Panc1 (cell line): ENCODE data around the gene KAT6B. TPM values are rescaled to one million over a fixed set of nuclear protein-coding genes. Genes with fewer than 3 reads are reported as not detected.
A peak's percentile ranks its signal among the peaks of the same experiment; 100 is the strongest.

ENCODE experiments used
- ATAC-seq: fragments of 200-7000 bp; cut with Tn5 transposase; 2 replicates; pipeline ENCODE4 v1.9.1; 2020; ENCODE audit warnings: mild to moderate bottlenecking, moderate library complexity
- BruUV-seq: library from RNA; stranded (reverse); fragments of 400-500 nt; replicated peaks from 2 replicates; lab custom pipeline; 2021; lab: Mats Ljungman, UMichigan
- CTCF ChIA-PET: fragments of 300-600 bp; sonication (Branson Sonifier 250); formaldehyde crosslinking; loops from one replicate; lab custom pipeline; 2022; ENCODE audit warnings: antibody characterized with exemption; lab: Charles Lee
- POLR2A ChIA-PET: fragments of 300-600 bp; sonication (Branson Sonifier 250); formaldehyde crosslinking; loops from one replicate; lab custom pipeline; 2022; ENCODE audit warnings: antibody characterized with exemption; lab: Charles Lee
- DNase-seq: peaks from one replicate; pipeline ENCODE4 v3.0.0-alpha.2; 2010; ENCODE audit warnings: low read depth, low spot score
- H3K27ac ChIP-seq: 2 replicates; pipeline ENCODE4 v1.5.1; 2011; ENCODE audit warnings: mild to moderate bottlenecking, low read length, inconsistent platforms
- H3K27me3 ChIP-seq: fragments of 200-500 bp; sonication (Bioruptor generic); 2 replicates; pipeline ENCODE4 v1.6.0; 2014; ENCODE audit warnings: low read length, inconsistent platforms; ENCODE audit not compliant: control insufficient read depth, insufficient read depth
- H3K36me3 ChIP-seq: fragments of 200-500 bp; sonication (Bioruptor generic); 2 replicates; pipeline ENCODE4 v1.5.1; 2014; ENCODE audit warnings: inconsistent platforms, mild to moderate bottlenecking, low read length, moderate library complexity; ENCODE audit not compliant: control insufficient read depth, insufficient read depth
- H3K4me1 ChIP-seq: 2 replicates; pipeline ENCODE4 v1.5.1; 2011; ENCODE audit warnings: inconsistent platforms, mild to moderate bottlenecking, low read length, moderate library complexity; ENCODE audit not compliant: control insufficient read depth, insufficient read depth
- H3K4me3 ChIP-seq, 2 experiments: 2 replicates each; pipeline ENCODE4 v1.5.1; 2011 to 2012; ENCODE audit warnings: low read depth in 2 of 2, low read length in 2 of 2, mild to moderate bottlenecking in 2 of 2, inconsistent platforms in 1 of 2, moderate library complexity in 1 of 2
- H3K9me3 ChIP-seq: fragments of 200-500 bp; sonication (Bioruptor generic); 2 replicates; pipeline ENCODE4 v1.5.1; 2014; ENCODE audit warnings: low read depth, mild to moderate bottlenecking, inconsistent platforms, low read length, moderate library complexity; ENCODE audit not compliant: control insufficient read depth, insufficient read depth
- POLR2AphosphoS5 ChIP-seq: IDR thresholded peaks from 2 replicates; pipeline ENCODE4 v1.6.1; 2012; ENCODE audit warnings: mild to moderate bottlenecking, low read depth, low read length, moderate library complexity
- SIN3A ChIP-seq: IDR thresholded peaks from 2 replicates; pipeline ENCODE4 v1.6.1; 2012; ENCODE audit warnings: low read depth, mild to moderate bottlenecking, low read length, moderate library complexity, borderline replicate concordance; ENCODE audit not compliant: insufficient read depth
- TCF7L2 ChIP-seq: IDR thresholded peaks from 2 replicates; pipeline ENCODE4 v1.6.1; 2011; ENCODE audit warnings: mild to moderate bottlenecking, low read depth, low read length, inconsistent platforms
- in situ Hi-C: cut with HindIII; loops from 2 replicates; pipeline ENCODE4 v1.10.0; 2016; ENCODE audit warnings: low sequenced_read_pairs, low pct_unique_long_range_greater_than_20kb
- intact Hi-C: fragments of 100-400 bp; cut with micrococcal nuclease; formaldehyde crosslinking; loops from one replicate; pipeline ENCODE4 v1.10.0; 2022; ENCODE audit not compliant: unreplicated experiment
- total RNA-seq: library from RNA; stranded (reverse); gene quantifications from one replicate; pipeline ENCODE4 v1.2.1, GENCODE V29; 2021; ENCODE audit not compliant: unreplicated experiment
- TF ChIP-seq, protein P1 (sequence below), 2 experiments: IDR thresholded peaks; 2 replicates each; pipeline ENCODE4 v1.6.1; 2011 to 2012; ENCODE audit warnings: low read depth in 2 of 2, control low read depth in 1 of 2, low read length in 1 of 2, mild to moderate bottlenecking in 1 of 2, moderate library complexity in 1 of 2; ENCODE audit not compliant: insufficient read depth in 1 of 2
- TF ChIP-seq, protein P2 (sequence below): fragments of 450-650 bp; IDR thresholded peaks from 2 replicates; pipeline ENCODE4 v1.5.1; 2017; ENCODE audit warnings: mild to moderate bottlenecking

The KAT6B gene
- total RNA-seq, 1 experiment from 2014 or later, result 31.1 TPM

GRCh38 chr10:74949034-74949832, 122.8 kb downstream of the KAT6B start:
- CTCF ChIA-PET, result no interaction called here
- H3K4me3 ChIP-seq, result no peak overlapping the region
- no peaks in the 10 kb centered on the region for H3K27me3 ChIP-seq
- peak; percentile 55; the same call in 1 of the 2 replicates for ATAC-seq
- H3K27ac ChIP-seq, result no peak overlapping the region
- in situ Hi-C loops (no loop called here), intact Hi-C loops (no loop called here)
- BruUV-seq, result no TSS peak
- H3K36me3 ChIP-seq, result no peaks in the 10 kb centered on the region
- POLR2A ChIA-PET, result no interaction called here
- peaks cover 25% of the 10 kb centered on the region for H3K4me1 ChIP-seq
- TF ChIP-seq POLR2AphosphoS5 (no peak), TCF7L2 (no peak), SIN3A (no peak)
- TF ChIP-seq, protein P1, sequence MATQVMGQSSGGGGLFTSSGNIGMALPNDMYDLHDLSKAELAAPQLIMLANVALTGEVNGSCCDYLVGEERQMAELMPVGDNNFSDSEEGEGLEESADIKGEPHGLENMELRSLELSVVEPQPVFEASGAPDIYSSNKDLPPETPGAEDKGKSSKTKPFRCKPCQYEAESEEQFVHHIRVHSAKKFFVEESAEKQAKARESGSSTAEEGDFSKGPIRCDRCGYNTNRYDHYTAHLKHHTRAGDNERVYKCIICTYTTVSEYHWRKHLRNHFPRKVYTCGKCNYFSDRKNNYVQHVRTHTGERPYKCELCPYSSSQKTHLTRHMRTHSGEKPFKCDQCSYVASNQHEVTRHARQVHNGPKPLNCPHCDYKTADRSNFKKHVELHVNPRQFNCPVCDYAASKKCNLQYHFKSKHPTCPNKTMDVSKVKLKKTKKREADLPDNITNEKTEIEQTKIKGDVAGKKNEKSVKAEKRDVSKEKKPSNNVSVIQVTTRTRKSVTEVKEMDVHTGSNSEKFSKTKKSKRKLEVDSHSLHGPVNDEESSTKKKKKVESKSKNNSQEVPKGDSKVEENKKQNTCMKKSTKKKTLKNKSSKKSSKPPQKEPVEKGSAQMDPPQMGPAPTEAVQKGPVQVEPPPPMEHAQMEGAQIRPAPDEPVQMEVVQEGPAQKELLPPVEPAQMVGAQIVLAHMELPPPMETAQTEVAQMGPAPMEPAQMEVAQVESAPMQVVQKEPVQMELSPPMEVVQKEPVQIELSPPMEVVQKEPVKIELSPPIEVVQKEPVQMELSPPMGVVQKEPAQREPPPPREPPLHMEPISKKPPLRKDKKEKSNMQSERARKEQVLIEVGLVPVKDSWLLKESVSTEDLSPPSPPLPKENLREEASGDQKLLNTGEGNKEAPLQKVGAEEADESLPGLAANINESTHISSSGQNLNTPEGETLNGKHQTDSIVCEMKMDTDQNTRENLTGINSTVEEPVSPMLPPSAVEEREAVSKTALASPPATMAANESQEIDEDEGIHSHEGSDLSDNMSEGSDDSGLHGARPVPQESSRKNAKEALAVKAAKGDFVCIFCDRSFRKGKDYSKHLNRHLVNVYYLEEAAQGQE (IDR thresholded peaks at IDR 0.05; ENCODE audit: insufficient read depth in 1 of 2, low read depth in 2 of 2, low read length in 1 of 2), result no peak
- TF ChIP-seq, protein P2, sequence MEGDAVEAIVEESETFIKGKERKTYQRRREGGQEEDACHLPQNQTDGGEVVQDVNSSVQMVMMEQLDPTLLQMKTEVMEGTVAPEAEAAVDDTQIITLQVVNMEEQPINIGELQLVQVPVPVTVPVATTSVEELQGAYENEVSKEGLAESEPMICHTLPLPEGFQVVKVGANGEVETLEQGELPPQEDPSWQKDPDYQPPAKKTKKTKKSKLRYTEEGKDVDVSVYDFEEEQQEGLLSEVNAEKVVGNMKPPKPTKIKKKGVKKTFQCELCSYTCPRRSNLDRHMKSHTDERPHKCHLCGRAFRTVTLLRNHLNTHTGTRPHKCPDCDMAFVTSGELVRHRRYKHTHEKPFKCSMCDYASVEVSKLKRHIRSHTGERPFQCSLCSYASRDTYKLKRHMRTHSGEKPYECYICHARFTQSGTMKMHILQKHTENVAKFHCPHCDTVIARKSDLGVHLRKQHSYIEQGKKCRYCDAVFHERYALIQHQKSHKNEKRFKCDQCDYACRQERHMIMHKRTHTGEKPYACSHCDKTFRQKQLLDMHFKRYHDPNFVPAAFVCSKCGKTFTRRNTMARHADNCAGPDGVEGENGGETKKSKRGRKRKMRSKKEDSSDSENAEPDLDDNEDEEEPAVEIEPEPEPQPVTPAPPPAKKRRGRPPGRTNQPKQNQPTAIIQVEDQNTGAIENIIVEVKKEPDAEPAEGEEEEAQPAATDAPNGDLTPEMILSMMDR, result no peak
- DNase-seq, result no peak
- H3K9me3 ChIP-seq, result no peaks in the 10 kb centered on the region

GRCh38 chr10:74949843-74950765, 123.7 kb downstream of the KAT6B start:
- intact Hi-C loops, result no loop called here
- ATAC-seq (no peak), DNase-seq (no peak)
- POLR2A ChIA-PET, result no interaction called here
- H3K4me1 ChIP-seq, result peaks cover 25% of the 10 kb centered on the region
- in situ Hi-C loops, result no loop called here
- no peak overlapping the region for H3K4me3 ChIP-seq
- no peaks in the 10 kb centered on the region for H3K36me3 ChIP-seq
- no peak for TF ChIP-seq POLR2AphosphoS5
- no peak for TF ChIP-seq SIN3A
- TF ChIP-seq, protein P1 (IDR thresholded peaks at IDR 0.05; ENCODE audit: insufficient read depth in 1 of 2, low read depth in 2 of 2, low read length in 1 of 2), result no peak
- no peak for TF ChIP-seq TCF7L2
- TF ChIP-seq, protein P2, result no peak
- CTCF ChIA-PET, result interaction anchor here (0.7 kb wide), 1 partner anchor 759 kb away, joined by 4 read pairs; no protein-coding TSS in a partner anchor
- no peak overlapping the region for H3K27ac ChIP-seq
- H3K27me3 ChIP-seq, result no peaks in the 10 kb centered on the region
- H3K9me3 ChIP-seq, result no peaks in the 10 kb centered on the region
- no TSS peak for BruUV-seq
